Ishikawa (cell line): ENCODE results near the gene ZBTB44.

ENCODE experiments used
- CEBPB ChIP-seq: IDR thresholded peaks from 2 replicates; pipeline ENCODE4 v1.6.1; 2012
- CREB1 ChIP-seq: IDR thresholded peaks from 2 replicates; pipeline ENCODE4 v1.6.1; 2012; ENCODE audit warnings: low read depth
- EGR1 ChIP-seq: IDR thresholded peaks from 2 replicates; pipeline ENCODE4 v1.6.1; 2012
- EP300 ChIP-seq: IDR thresholded peaks from 2 replicates; pipeline ENCODE4 v1.6.1; 2012; ENCODE audit warnings: borderline replicate concordance
- FOXM1 ChIP-seq: IDR thresholded peaks from 2 replicates; pipeline ENCODE4 v1.6.1; 2012; ENCODE audit warnings: low read depth, borderline replicate concordance
- MAX ChIP-seq: IDR thresholded peaks from 2 replicates; pipeline ENCODE4 v1.6.1; 2012
- NFIC ChIP-seq: IDR thresholded peaks from 2 replicates; pipeline ENCODE4 v1.6.1; 2012
- RAD21 ChIP-seq: IDR thresholded peaks from 2 replicates; pipeline ENCODE4 v1.6.1; 2012; ENCODE audit warnings: low read depth
- REST ChIP-seq: IDR thresholded peaks from 2 replicates; pipeline ENCODE4 v1.6.1; 2012; ENCODE audit warnings: low read depth, mild to moderate bottlenecking
- TAF1 ChIP-seq: IDR thresholded peaks from 2 replicates; pipeline ENCODE4 v1.6.1; 2012; ENCODE audit warnings: low read depth, mild to moderate bottlenecking
- TCF12 ChIP-seq: IDR thresholded peaks from 2 replicates; pipeline ENCODE4 v1.6.1; 2012; ENCODE audit warnings: low read depth
- TEAD4 ChIP-seq: IDR thresholded peaks from 2 replicates; pipeline ENCODE4 v1.6.1; 2012
- YY1 ChIP-seq: IDR thresholded peaks from 2 replicates; pipeline ENCODE4 v1.6.1; 2012; ENCODE audit warnings: low read depth
- ZBTB7A ChIP-seq: IDR thresholded peaks from 2 replicates; pipeline ENCODE4 v1.6.1; 2012; ENCODE audit warnings: low read depth
- TF ChIP-seq, protein P1 (sequence below): IDR thresholded peaks from 2 replicates; pipeline ENCODE4 v1.6.1; 2012

The ZBTB44 gene

GRCh38 chr11:130218501-130219070 lies 96.1 kb downstream of the ZBTB44 start:
- TF ChIP-seq TCF12 (no peak), RAD21 (no peak), YY1 (no peak), TAF1 (no peak), REST (no peak), EGR1 (no peak), MAX (no peak)

DNA sequence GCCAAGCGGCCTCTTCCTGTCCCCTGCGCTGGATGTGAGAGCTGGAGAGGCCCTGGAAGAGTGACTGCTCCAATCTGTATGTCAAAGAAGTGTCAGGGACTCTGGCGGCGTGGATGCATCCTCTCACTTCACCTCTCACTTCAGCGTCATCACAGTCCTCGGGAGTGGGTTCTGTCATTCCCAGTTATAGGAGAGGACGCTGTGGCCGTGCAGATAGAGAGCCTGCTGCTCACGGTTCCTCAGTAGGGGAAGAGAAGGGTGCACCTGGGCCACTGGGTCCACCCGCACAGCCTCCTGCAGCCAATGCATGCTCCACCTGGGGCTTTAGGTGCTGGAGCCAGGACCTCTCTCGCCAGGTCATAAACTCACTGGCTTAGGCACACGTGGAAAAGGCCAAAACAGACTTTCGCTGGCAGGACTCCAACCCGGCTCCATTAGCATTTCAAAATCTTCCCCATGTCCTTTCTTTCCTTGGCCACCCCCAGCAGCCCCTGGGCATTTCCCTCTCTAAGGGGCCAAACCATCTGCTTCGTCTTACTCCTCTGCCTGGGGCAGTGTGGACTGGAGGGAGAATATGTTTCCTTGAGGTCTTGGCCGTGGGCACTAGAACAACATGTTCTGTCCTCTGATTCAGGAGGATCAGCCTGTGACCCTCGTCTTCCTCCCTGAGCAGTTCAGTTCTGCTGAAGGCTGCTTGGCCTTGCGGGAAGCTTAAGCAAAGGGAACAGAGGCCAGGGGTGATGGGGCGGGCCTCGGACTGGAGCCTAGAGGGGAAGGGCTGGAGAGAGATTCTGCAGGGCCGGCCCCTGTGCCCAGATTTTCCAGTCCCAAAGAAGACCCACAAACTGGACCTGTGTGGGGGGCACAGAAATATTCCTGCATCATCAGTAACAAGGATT lies 97.3 kb downstream of the ZBTB44 start:
- TF ChIP-seq CEBPB (no peak), CREB1 (no peak), REST (no peak), FOXM1 (no peak), EGR1 (no peak), TAF1 (no peak), TEAD4 (no peak)
- TF ChIP-seq, protein P1, sequence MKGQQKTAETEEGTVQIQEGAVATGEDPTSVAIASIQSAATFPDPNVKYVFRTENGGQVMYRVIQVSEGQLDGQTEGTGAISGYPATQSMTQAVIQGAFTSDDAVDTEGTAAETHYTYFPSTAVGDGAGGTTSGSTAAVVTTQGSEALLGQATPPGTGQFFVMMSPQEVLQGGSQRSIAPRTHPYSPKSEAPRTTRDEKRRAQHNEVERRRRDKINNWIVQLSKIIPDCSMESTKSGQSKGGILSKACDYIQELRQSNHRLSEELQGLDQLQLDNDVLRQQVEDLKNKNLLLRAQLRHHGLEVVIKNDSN = no peak

DNA sequence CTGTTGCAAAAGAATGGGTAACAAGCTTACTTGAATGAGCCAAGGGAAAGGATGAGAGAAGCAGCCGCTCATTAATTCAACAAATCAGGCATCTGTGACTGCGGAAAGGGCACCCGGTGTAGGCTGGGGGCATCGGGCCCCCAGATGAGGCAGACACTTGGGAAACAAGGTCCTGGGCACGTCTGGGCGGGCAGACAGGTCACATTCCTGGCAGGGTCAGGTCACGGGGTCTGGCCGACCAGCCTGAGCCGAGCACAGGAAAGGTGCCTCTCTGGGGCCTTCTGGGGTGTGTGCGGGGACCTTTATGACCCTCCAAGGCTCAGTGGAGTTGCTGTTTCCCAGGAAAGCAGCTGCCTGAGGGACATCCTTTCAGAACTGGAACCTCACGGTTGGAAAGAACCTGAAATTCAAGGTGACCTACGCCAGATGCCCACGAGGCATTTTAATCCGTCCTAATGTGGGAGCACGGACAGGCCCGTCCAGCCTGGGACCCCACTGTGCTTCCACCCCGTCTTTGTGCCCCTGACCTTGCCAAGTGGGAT lies 98.1 kb downstream of the ZBTB44 start:
- TF ChIP-seq MAX (no peak), YY1 (no peak), ZBTB7A (no peak), EP300 (no peak), CEBPB (no peak), EGR1 (no peak), TAF1 (no peak), CREB1 (no peak), REST (no peak)
- TF ChIP-seq, protein P1 = no peak

DNA sequence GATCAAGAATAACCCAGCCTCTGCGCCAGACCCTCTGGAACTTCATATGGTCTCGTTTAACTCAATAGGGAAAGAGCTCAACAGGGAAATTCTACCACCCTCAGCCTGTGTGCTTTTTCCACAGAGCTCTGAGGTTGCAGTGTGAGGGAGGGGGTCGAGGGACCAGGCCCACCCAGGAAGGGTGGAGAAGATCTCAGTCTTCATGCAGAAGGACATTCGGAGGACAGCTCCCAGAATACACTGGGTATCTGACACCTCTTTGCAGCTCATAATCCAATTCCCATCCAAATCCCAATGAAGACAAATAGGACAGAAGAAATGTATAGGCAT lies 98.5 kb downstream of the ZBTB44 start:
- TF ChIP-seq REST = no peak
- TF ChIP-seq RAD21 = no peak
- no peak for TF ChIP-seq TEAD4
- no peak for TF ChIP-seq ZBTB7A
- no peak for TF ChIP-seq YY1
- TF ChIP-seq MAX = no peak
- no peak for TF ChIP-seq NFIC
